K562 (cell line): Measurements from ENCODE around the gene GPR22. TPM values are rescaled to one million over a fixed set of nuclear protein-coding genes. Genes with fewer than 3 reads are reported as not detected.

ENCODE experiments used
- ATAC-seq: fragments of 200-7000 bp; cut with Tn5 transposase; 3 replicates; pipeline ENCODE4 v1.9.1; 2020; ENCODE audit warnings: moderate library complexity
- BruUV-seq: library from RNA; stranded (reverse); fragments of 400-500 nt; replicated peaks from 2 replicates; lab custom pipeline; 2021; lab: Mats Ljungman, UMichigan
- CTCF ChIA-PET: fragments of 300-600 bp; formaldehyde crosslinking; extraction: SDS; loops from one replicate; lab custom pipeline; 2021; ENCODE audit warnings: low intra/inter-chr PET ratio; lab: Yijun Ruan, JAX
- POLR2A ChIA-PET: fragments of 300-600, 350-650 bp; sonication (Branson Sonifier 250); formaldehyde crosslinking; extraction: SDS; loops from one replicate; lab custom pipeline; 2021; ENCODE audit warnings: antibody characterized with exemption, inconsistent platforms; lab: Yijun Ruan, JAX
- DNase-seq, 4 experiments: peaks; one replicate each; pipeline versions ENCODE4 v3.0.0 to v3.0.0-alpha.2; 2011 to 2018; ENCODE audit warnings: low spot score in 3 of 4, mixed read lengths in 3 of 4; ENCODE audit errors: extremely low read depth in 1 of 4
- FAIRE-seq: peaks from 2 replicates; lab custom pipeline; 2011; peaks lifted over from hg19 to GRCh38; lab: Jason Lieb, UNC
- H2AFZ ChIP-seq: 2 replicates; pipeline ENCODE4 v1.6.0; 2011; ENCODE audit warnings: low read depth, low read length, control low read depth, inconsistent platforms
- H3K27ac ChIP-seq: fragments of 200-600 bp; 3 replicates; pipeline ENCODE4 v1.8.0; 2011; ENCODE audit warnings: low read depth, mild to moderate bottlenecking, control low read depth, inconsistent platforms, low read length, moderate library complexity, mixed read lengths; ENCODE audit errors: extremely low read depth
- H3K27me3 ChIP-seq, 2 experiments: fragments of 300-600 bp in 1 of 2; 2 replicates in 1 of 2; 3 replicates in 1 of 2; pipeline versions ENCODE4 v1.6.0 to v1.8.0; 2011; ENCODE audit warnings: inconsistent platforms in 2 of 2, low read length in 2 of 2, mild to moderate bottlenecking in 1 of 2, mixed read lengths in 1 of 2, moderate library complexity in 1 of 2; ENCODE audit not compliant: control insufficient read depth in 2 of 2, insufficient read depth in 2 of 2
- H3K36me3 ChIP-seq: fragments of 300-600 bp; 3 replicates; pipeline ENCODE4 v1.8.0; 2011; ENCODE audit warnings: mild to moderate bottlenecking, low read length, inconsistent platforms; ENCODE audit not compliant: control insufficient read depth, insufficient read depth
- H3K4me1 ChIP-seq, 2 experiments: fragments of 200-600 bp in 1 of 2; replicated peaks in 1 of 2; 2 replicates in 1 of 2; 3 replicates in 1 of 2; pipeline versions ENCODE4 v1.5.1 to v1.8.0; 2011; ENCODE audit warnings: inconsistent platforms in 2 of 2, low read length in 2 of 2, mild to moderate bottlenecking in 1 of 2, mixed read lengths in 1 of 2, moderate library complexity in 1 of 2; ENCODE audit not compliant: control insufficient read depth in 2 of 2, insufficient read depth in 2 of 2
- H3K4me2 ChIP-seq: 2 replicates; pipeline ENCODE4 v1.6.1; 2011; ENCODE audit warnings: low read length, control low read depth, inconsistent platforms, mixed read lengths; ENCODE audit not compliant: insufficient read depth
- H3K4me3 ChIP-seq: fragments of 200-600 bp; sonication (generic), shearing (Covaris generic); 2 replicates; pipeline ENCODE4 v1.5.1; 2016; ENCODE audit warnings: control low read depth, inconsistent platforms
- H3K79me2 ChIP-seq: fragments of 200-600 bp; 3 replicates; pipeline ENCODE4 v1.8.0; 2011; ENCODE audit warnings: low read length, inconsistent platforms; ENCODE audit not compliant: control insufficient read depth, insufficient read depth
- H3K9ac ChIP-seq, 2 experiments: 2 replicates each; pipeline versions ENCODE4 v1.6.0 to v1.6.1; 2011; ENCODE audit warnings: low read depth in 2 of 2, low read length in 2 of 2, control low read depth in 1 of 2, inconsistent platforms in 1 of 2, mild to moderate bottlenecking in 1 of 2, mixed read lengths in 1 of 2; ENCODE audit not compliant: insufficient read depth in 1 of 2
- H3K9me1 ChIP-seq: one replicate; pipeline ENCODE4 v1.6.0; 2011; ENCODE audit warnings: inconsistent platforms, mild to moderate bottlenecking, low read length, moderate library complexity; ENCODE audit not compliant: control insufficient read depth, insufficient read depth
- H3K9me3 ChIP-seq: replicated peaks from 2 replicates; pipeline ENCODE4 v1.5.1; 2011; ENCODE audit warnings: low read depth, low read length, inconsistent platforms; ENCODE audit not compliant: control insufficient read depth, insufficient read depth
- H4K20me1 ChIP-seq: replicated peaks from 2 replicates; pipeline ENCODE4 v1.6.1; 2011; ENCODE audit warnings: low read length, inconsistent platforms, mixed read lengths; ENCODE audit not compliant: control insufficient read depth, insufficient read depth
- DDX20 ChIP-seq: fragments of 450-650 bp; IDR thresholded peaks from 2 replicates; pipeline ENCODE4 v1.6.1; 2016; ENCODE audit warnings: missing genetic modification characterization, low read depth, mild to moderate bottlenecking, missing compliant biosample characterization, moderate library complexity
- E2F3 ChIP-seq: fragments of 250-450 bp; sonication (Bioruptor Pico); IDR thresholded peaks from 2 replicates; pipeline ENCODE4 v1.4.0; 2020; ENCODE audit warnings: mild to moderate bottlenecking
- MED1 ChIP-seq: sonication (generic); formaldehyde crosslinking; IDR thresholded peaks from 2 replicates; pipeline ENCODE4 v1.8.1; 2023; ENCODE audit warnings: missing genetic modification reagents, borderline replicate concordance
- MYNN ChIP-seq, 2 experiments: sonication (generic); formaldehyde crosslinking in 1 of 2; IDR thresholded peaks; 2 replicates each; pipeline versions ENCODE4 v1.5.0 to v1.6.1; 2016 to 2020; ENCODE audit warnings: antibody characterized with exemption in 1 of 2, missing genetic modification reagents in 1 of 2
- SIN3B ChIP-seq: fragments of 450-650 bp; IDR thresholded peaks from 2 replicates; pipeline ENCODE4 v1.6.1; 2017; ENCODE audit warnings: low read depth, mild to moderate bottlenecking, moderate library complexity
- THRAP3 ChIP-seq: fragments of 450-650 bp; IDR thresholded peaks from 2 replicates; pipeline ENCODE4 v1.6.1; 2016; ENCODE audit warnings: mild to moderate bottlenecking, inconsistent platforms, borderline replicate concordance
- ZNF184 ChIP-seq: sonication (generic); formaldehyde crosslinking; IDR thresholded peaks from 2 replicates; pipeline ENCODE4 v1.5.0; 2020; ENCODE audit warnings: missing genetic modification reagents
- ZNF24 ChIP-seq: fragments of 450-650 bp; IDR thresholded peaks from 2 replicates; pipeline ENCODE4 v1.6.1; 2016
- ZNF41 ChIP-seq: fragments of 250-450 bp; sonication (Bioruptor Pico); conservative IDR thresholded peaks from 2 replicates; pipeline ENCODE4 v1.4.0; 2020; ENCODE audit warnings: mild to moderate bottlenecking
- WGBS: fragments of 100-300 bp; shearing (Covaris generic); methylation state at CpG from one replicate; pipeline ENCODE4 v1.1.6; 2016; ENCODE audit warnings: low coverage, mixed read lengths; ENCODE audit not compliant: insufficient coverage; ENCODE audit errors: missing lambda C conversion rate; 5-methylcytosine and 5-hydroxymethylcytosine counted together
- in situ Hi-C: fragments of 300-500 bp; cut with MboI; formaldehyde crosslinking; loops from 4 replicates; pipeline ENCODE4 v1.15.0; 2018; ENCODE audit warnings: inconsistent platforms, mixed read lengths
- intact Hi-C: fragments of 100-400 bp; cut with micrococcal nuclease; formaldehyde crosslinking; loops from 2 replicates; pipeline ENCODE4 v1.14.2; 2022
- polyA plus RNA-seq, 8 experiments: library from polyadenylated mRNA; depleted of rRNA in 4 of 8; stranded (reverse) in 5 of 8; unstranded in 3 of 8; fragments of >200 nt; fragmentation: Nextera tagmentation in 2 of 8; fragmentation: Illumina TruSeq in 1 of 8; extraction: Ambion mirVana in 2 of 8; extraction: Trizol in 1 of 8; gene quantifications; 2 replicates each; pipeline versions ENCODE4 v1.2.1 to v1.2.3, GENCODE V29; 2011 to 2014; ENCODE audit warnings: inconsistent platforms in 1 of 8, missing spikeins in 1 of 8
- total RNA-seq, 7 experiments: library from RNA; depleted of rRNA in 6 of 7; stranded (reverse); fragments of >200 nt in 6 of 7; fragmentation: Illumina TruSeq in 2 of 7; extraction: Trizol in 2 of 7; gene quantifications; 2 replicates each; pipeline versions ENCODE4 v1.2.1 to v1.2.3, GENCODE V29; 2011 to 2021; ENCODE audit warnings: low replicate concordance in 1 of 7
- TF ChIP-seq, protein P1 (sequence below): conservative IDR thresholded peaks from 2 replicates; pipeline ENCODE4 v1.6.1; 2011; ENCODE audit warnings: low read depth, mild to moderate bottlenecking, low read length; ENCODE audit not compliant: control insufficient read depth
- TF ChIP-seq, protein P2 (sequence below): fragments of 450-650 bp; IDR thresholded peaks from 2 replicates; pipeline ENCODE4 v1.6.1; 2018; ENCODE audit warnings: mild to moderate bottlenecking, low read depth; ENCODE audit not compliant: partially characterized antibody
- TF ChIP-seq, protein P3 (sequence below): fragments of 450-650 bp; formaldehyde crosslinking; IDR thresholded peaks from 2 replicates; pipeline ENCODE4 v1.4.0; 2022; ENCODE audit warnings: missing genetic modification characterization
- TF ChIP-seq, protein P4 (sequence below), 2 experiments: IDR thresholded peaks; 2 replicates each; pipeline ENCODE4 v1.6.1; 2011; ENCODE audit warnings: borderline replicate concordance in 1 of 2, control low read depth in 1 of 2, low read depth in 1 of 2, low read length in 1 of 2, mild to moderate bottlenecking in 1 of 2, mixed read lengths in 1 of 2, moderate library complexity in 1 of 2; ENCODE audit not compliant: insufficient read depth in 1 of 2, insufficient read length in 1 of 2, poor library complexity in 1 of 2, severe bottlenecking in 1 of 2; ENCODE audit errors: extremely low read depth in 1 of 2
- TF ChIP-seq, protein P5 (sequence below): fragments of 450-650 bp; IDR thresholded peaks from one replicate; pipeline ENCODE4 v1.6.1; 2018; ENCODE audit warnings: mild to moderate bottlenecking, moderate library complexity; ENCODE audit not compliant: partially characterized antibody

GPR22 gene
- total and polyA plus RNA-seq, 9 of the 15 experiments (the other 6 are each of a cell fraction or from before 2014, with no cell fraction given), result 0.07 to 0.20 TPM; not detected in 7

DNA sequence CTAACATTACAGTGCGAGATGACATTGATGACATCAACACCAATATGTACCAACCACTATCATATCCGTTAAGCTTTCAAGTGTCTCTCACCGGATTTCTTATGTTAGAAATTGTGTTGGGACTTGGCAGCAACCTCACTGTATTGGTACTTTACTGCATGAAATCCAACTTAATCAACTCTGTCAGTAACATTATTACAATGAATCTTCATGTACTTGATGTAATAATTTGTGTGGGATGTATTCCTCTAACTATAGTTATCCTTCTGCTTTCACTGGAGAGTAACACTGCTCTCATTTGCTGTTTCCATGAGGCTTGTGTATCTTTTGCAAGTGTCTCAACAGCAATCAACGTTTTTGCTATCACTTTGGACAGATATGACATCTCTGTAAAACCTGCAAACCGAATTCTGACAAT, 4.3 kb downstream of the GPR22 start (continued):
- TF ChIP-seq ZNF41 (CRISPR knock-in tag), result no peak
- TF ChIP-seq E2F3, result no peak

DNA sequence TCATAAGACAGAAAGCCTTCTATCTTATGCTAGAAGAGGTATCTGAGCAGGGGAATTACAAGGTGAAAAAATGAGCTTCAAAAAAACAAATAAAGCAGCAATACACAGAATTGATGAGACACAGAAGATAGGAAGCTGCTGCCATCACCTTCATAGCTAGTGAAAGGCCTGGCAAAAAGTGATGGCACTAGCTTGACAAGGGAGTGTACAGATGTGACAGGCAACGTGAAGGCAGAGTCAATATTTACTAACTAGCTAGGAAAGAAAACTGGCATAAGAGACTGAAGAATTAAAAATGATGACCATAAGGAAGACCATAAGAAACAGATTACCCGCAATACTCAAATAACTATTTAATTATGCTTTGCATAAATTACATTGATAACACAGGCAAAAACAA, 9.4 kb downstream of the GPR22 start:
- Histone ChIP-seq H3K9ac (no peak overlapping the region), H3K9me1 (no peaks in the 10 kb centered on the region), H3K4me3 (no peak overlapping the region), H3K9me3 (no peaks in the 10 kb centered on the region), H2AFZ (no peak overlapping the region), H3K4me1 (peaks cover 0 to 8% of the 10 kb centered on the region in 2 experiments; a peak in 2 of 5 replicates), H3K4me2 (no peak overlapping the region), H3K79me2 (0 out of 3 replicates have a peak, but pooled peaks cover 2% of the 10 kb centered on the region), H3K27me3 (no peaks in the 10 kb centered on the region), H3K27ac (no peak overlapping the region), H4K20me1 (no peaks in the 10 kb centered on the region), H3K36me3 (no peaks in the 10 kb centered on the region)
- FAIRE-seq (no peak), ATAC-seq (no peak), DNase-seq (no peak)
- WGBS, result 83% methylated on average over 2 of the region's 2 CpGs
- intact Hi-C loops, result no loop called here
- ChIA-PET CTCF (interaction anchor here (0.7 kb wide), 1 partner anchor 555 kb away, joined by 3 read pairs; no protein-coding TSS in a partner anchor), POLR2A (interaction anchor here (0.6 to 1.6 kb wide), 6 partner anchors 9 to 1989 kb away, joined by 3 to 4 read pairs (median 4); no protein-coding TSS in a partner anchor)
- no TSS peak for BruUV-seq
- in situ Hi-C loops, result no loop called here
- TF ChIP-seq THRAP3 (no peak), SIN3B (no peak), DDX20 (no peak), ZNF184 (no peak), MED1 (CRISPR knock-in tag) (no peak), MYNN (IDR thresholded peaks at IDR 0.05) (no peak), MYNN (CRISPR knock-in tag; IDR thresholded peaks at IDR 0.05) (no peak), ZNF24 (no peak)
- TF ChIP-seq, protein P1, sequence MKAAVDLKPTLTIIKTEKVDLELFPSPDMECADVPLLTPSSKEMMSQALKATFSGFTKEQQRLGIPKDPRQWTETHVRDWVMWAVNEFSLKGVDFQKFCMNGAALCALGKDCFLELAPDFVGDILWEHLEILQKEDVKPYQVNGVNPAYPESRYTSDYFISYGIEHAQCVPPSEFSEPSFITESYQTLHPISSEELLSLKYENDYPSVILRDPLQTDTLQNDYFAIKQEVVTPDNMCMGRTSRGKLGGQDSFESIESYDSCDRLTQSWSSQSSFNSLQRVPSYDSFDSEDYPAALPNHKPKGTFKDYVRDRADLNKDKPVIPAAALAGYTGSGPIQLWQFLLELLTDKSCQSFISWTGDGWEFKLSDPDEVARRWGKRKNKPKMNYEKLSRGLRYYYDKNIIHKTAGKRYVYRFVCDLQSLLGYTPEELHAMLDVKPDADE, result no peak
- TF ChIP-seq, protein P2, sequence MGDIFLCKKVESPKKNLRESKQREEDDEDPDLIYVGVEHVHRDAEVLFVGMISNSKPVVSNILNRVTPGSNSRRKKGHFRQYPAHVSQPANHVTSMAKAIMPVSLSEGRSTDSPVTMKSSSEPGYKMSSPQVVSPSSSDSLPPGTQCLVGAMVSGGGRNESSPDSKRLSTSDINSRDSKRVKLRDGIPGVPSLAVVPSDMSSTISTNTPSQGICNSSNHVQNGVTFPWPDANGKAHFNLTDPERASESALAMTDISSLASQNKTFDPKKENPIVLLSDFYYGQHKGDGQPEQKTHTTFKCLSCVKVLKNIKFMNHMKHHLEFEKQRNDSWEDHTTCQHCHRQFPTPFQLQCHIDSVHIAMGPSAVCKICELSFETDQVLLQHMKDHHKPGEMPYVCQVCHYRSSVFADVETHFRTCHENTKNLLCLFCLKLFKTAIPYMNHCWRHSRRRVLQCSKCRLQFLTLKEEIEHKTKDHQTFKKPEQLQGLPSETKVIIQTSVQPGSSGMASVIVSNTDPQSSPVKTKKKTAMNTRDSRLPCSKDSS, result no peak
- TF ChIP-seq, protein P3, sequence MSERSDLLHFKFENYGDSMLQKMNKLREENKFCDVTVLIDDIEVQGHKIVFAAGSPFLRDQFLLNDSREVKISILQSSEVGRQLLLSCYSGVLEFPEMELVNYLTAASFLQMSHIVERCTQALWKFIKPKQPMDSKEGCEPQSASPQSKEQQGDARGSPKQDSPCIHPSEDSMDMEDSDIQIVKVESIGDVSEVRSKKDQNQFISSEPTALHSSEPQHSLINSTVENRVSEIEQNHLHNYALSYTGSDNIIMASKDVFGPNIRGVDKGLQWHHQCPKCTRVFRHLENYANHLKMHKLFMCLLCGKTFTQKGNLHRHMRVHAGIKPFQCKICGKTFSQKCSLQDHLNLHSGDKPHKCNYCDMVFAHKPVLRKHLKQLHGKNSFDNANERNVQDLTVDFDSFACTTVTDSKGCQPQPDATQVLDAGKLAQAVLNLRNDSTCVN, result no peak
- TF ChIP-seq, protein P4, sequence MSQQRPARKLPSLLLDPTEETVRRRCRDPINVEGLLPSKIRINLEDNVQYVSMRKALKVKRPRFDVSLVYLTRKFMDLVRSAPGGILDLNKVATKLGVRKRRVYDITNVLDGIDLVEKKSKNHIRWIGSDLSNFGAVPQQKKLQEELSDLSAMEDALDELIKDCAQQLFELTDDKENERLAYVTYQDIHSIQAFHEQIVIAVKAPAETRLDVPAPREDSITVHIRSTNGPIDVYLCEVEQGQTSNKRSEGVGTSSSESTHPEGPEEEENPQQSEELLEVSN (IDR thresholded peaks at IDR 0.05; ENCODE audit: borderline replicate concordance in 1 of 2, extremely low read depth in 1 of 2, insufficient read depth in 1 of 2, insufficient read length in 1 of 2, low read depth in 1 of 2, low read length in 1 of 2, poor library complexity in 1 of 2, severe bottlenecking in 1 of 2), result no peak
- TF ChIP-seq, protein P5, sequence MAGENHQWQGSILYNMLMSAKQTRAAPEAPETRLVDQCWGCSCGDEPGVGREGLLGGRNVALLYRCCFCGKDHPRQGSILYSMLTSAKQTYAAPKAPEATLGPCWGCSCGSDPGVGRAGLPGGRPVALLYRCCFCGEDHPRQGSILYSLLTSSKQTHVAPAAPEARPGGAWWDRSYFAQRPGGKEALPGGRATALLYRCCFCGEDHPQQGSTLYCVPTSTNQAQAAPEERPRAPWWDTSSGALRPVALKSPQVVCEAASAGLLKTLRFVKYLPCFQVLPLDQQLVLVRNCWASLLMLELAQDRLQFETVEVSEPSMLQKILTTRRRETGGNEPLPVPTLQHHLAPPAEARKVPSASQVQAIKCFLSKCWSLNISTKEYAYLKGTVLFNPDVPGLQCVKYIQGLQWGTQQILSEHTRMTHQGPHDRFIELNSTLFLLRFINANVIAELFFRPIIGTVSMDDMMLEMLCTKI, result no peak
